HCT116 (cell line): ENCODE measurements around the gene CENPL. TPM values are rescaled to one million over a fixed set of nuclear protein-coding genes. Genes with fewer than 3 reads are reported as not detected.

Experiments used
- ATAC-seq: fragments of 200-7000 bp; cut with Tn5 transposase; 2 replicates; pipeline ENCODE4 v1.9.1; 2020; ENCODE audit warnings: mild to moderate bottlenecking, moderate library complexity
- BruUV-seq: library from RNA; stranded (reverse); fragments of 400-500 nt; replicated peaks from 2 replicates; lab custom pipeline; 2021; lab: Mats Ljungman, UMichigan
- CTCF ChIA-PET: fragments of 300-600 bp; sonication (Branson Sonifier 250); formaldehyde crosslinking; loops from one replicate; lab custom pipeline; 2021; ENCODE audit warnings: antibody characterized with exemption; lab: Charles Lee
- POLR2A ChIA-PET: fragments of 300-600, 350-600 bp; sonication (Branson Sonifier 250); formaldehyde crosslinking; loops from one replicate; lab custom pipeline; 2021; ENCODE audit warnings: antibody characterized with exemption; lab: Charles Lee
- RAD21 ChIA-PET, 2 experiments: fragments of 300-600 bp; sonication (Branson Sonifier 250); formaldehyde crosslinking; loops; one replicate each; lab custom pipeline; 2023; ENCODE audit warnings: low total read pairs in 2 of 2; ENCODE audit not compliant: uncharacterized antibody in 2 of 2, unreplicated experiment in 2 of 2, low non-redundant PET in 1 of 2; lab: Charles Lee
- DNase-seq: peaks from one replicate; pipeline ENCODE4 v3.0.0-alpha.2; 2010; ENCODE audit warnings: low read depth, low spot score
- H2AFZ ChIP-seq: fragments of 200-600 bp; shearing (Covaris generic), sonication (generic); 2 replicates; pipeline ENCODE4 v1.6.1; 2017; ENCODE audit warnings: low read depth, mixed run types, mixed read lengths, antibody characterized with exemption, low read length; ENCODE audit not compliant: poor library complexity, severe bottlenecking
- H3K27ac ChIP-seq: 2 replicates; pipeline ENCODE4 v1.5.1; 2012; ENCODE audit warnings: low read depth, low read length
- H3K27me3 ChIP-seq: fragments of 200-600 bp; sonication (generic); 2 replicates; pipeline ENCODE4 v1.6.1; 2016; ENCODE audit warnings: mixed run types, low read length, mixed read lengths; ENCODE audit not compliant: insufficient read depth
- H3K36me3 ChIP-seq, 2 experiments: fragments of 200-500 bp in 1 of 2; fragments of 200-600 bp in 1 of 2; sonication (Bioruptor generic) in 1 of 2; sonication (generic) in 1 of 2; 2 replicates each; pipeline versions ENCODE4 v1.5.1 to v1.6.1; 2014 to 2016; ENCODE audit warnings: low read length in 2 of 2, inconsistent platforms in 1 of 2, mixed read lengths in 1 of 2, mixed run types in 1 of 2; ENCODE audit not compliant: insufficient read depth in 2 of 2, control insufficient read depth in 1 of 2
- H3K4me1 ChIP-seq, 2 experiments: fragments of 200-600 bp in 1 of 2; sonication (generic) in 1 of 2; 2 replicates each; pipeline versions ENCODE4 v1.5.1 to v1.6.1; 2012 to 2017; ENCODE audit warnings: low read length in 2 of 2, inconsistent platforms in 1 of 2, mild to moderate bottlenecking in 1 of 2, mixed read lengths in 1 of 2, mixed run types in 1 of 2, moderate library complexity in 1 of 2; ENCODE audit not compliant: insufficient read depth in 2 of 2, control insufficient read depth in 1 of 2
- H3K4me2 ChIP-seq: fragments of 200-600 bp; sonication (generic); 2 replicates; pipeline ENCODE4 v1.6.1; 2017; ENCODE audit warnings: mixed run types, low read length, mixed read lengths
- H3K4me3 ChIP-seq, 2 experiments: fragments of 200-600 bp in 1 of 2; sonication (generic) in 1 of 2; replicated peaks in 1 of 2; 2 replicates each; pipeline ENCODE4 v1.5.1; 2011 to 2016; ENCODE audit warnings: low read length in 2 of 2, control low read depth in 1 of 2, low read depth in 1 of 2, mild to moderate bottlenecking in 1 of 2, mixed read lengths in 1 of 2, mixed run types in 1 of 2
- H3K79me2 ChIP-seq: fragments of 200-600 bp; sonication (generic); 2 replicates; pipeline ENCODE4 v1.6.1; 2017; ENCODE audit warnings: mild to moderate bottlenecking, mixed run types, low read length, moderate library complexity, mixed read lengths; ENCODE audit not compliant: insufficient read depth
- H3K9ac ChIP-seq: fragments of 200-600 bp; sonication (generic); 2 replicates; pipeline ENCODE4 v1.6.1; 2016; ENCODE audit warnings: low read length, mixed read lengths
- H3K9me2 ChIP-seq: fragments of 200-600 bp; sonication (generic), shearing (Covaris generic); 2 replicates; pipeline ENCODE4 v1.6.1; 2017; ENCODE audit warnings: mixed run types, mild to moderate bottlenecking, moderate library complexity; ENCODE audit not compliant: insufficient read depth
- H3K9me3 ChIP-seq, 2 experiments: fragments of 200-500 bp in 1 of 2; fragments of 200-600 bp in 1 of 2; sonication (Bioruptor generic) in 1 of 2; sonication (generic) in 1 of 2; 2 replicates each; pipeline ENCODE4 v1.6.1; 2014 to 2017; ENCODE audit warnings: low read length in 2 of 2, mixed read lengths in 2 of 2, inconsistent platforms in 1 of 2, low read depth in 1 of 2, mild to moderate bottlenecking in 1 of 2, mixed run types in 1 of 2, moderate library complexity in 1 of 2; ENCODE audit not compliant: control insufficient read depth in 1 of 2, insufficient read depth in 1 of 2
- H4K20me1 ChIP-seq: fragments of 200-600 bp; sonication (generic), shearing (Covaris generic); 2 replicates; pipeline ENCODE4 v1.6.1; 2017; ENCODE audit warnings: mixed run types, mild to moderate bottlenecking, moderate library complexity; ENCODE audit not compliant: insufficient read depth
- CEBPB ChIP-seq: IDR thresholded peaks from 2 replicates; pipeline ENCODE4 v1.6.1; 2012; ENCODE audit warnings: low read depth
- EGR1 ChIP-seq: IDR thresholded peaks from 2 replicates; pipeline ENCODE4 v1.6.1; 2012; ENCODE audit warnings: low read depth
- EZH2 ChIP-seq: fragments of 200-600 bp; sonication (generic); IDR thresholded peaks from 2 replicates; pipeline ENCODE4 v1.6.1; 2017; ENCODE audit warnings: antibody characterized with exemption, mixed run types
- JUND ChIP-seq: IDR thresholded peaks from 2 replicates; pipeline ENCODE4 v1.6.1; 2012
- MAX ChIP-seq: IDR thresholded peaks from 2 replicates; pipeline ENCODE4 v1.6.1; 2012
- POLR2AphosphoS5 ChIP-seq: IDR thresholded peaks from 2 replicates; pipeline ENCODE4 v1.6.1; 2011; ENCODE audit warnings: mild to moderate bottlenecking, low read depth, low read length, moderate library complexity
- RAD21 ChIP-seq: IDR thresholded peaks from 2 replicates; pipeline ENCODE4 v1.6.1; 2012; ENCODE audit warnings: low read depth, mild to moderate bottlenecking
- REST ChIP-seq: IDR thresholded peaks from 2 replicates; pipeline ENCODE4 v1.6.1; 2012; ENCODE audit warnings: low read depth
- SIN3A ChIP-seq: IDR thresholded peaks from 2 replicates; pipeline ENCODE4 v1.6.1; 2012; ENCODE audit warnings: low read depth
- SRF ChIP-seq: IDR thresholded peaks from 2 replicates; pipeline ENCODE4 v1.6.1; 2012; ENCODE audit warnings: low read depth
- TCF7L2 ChIP-seq: IDR thresholded peaks from 2 replicates; pipeline ENCODE4 v1.7.0; 2011; ENCODE audit warnings: borderline replicate concordance, inconsistent platforms; ENCODE audit not compliant: insufficient read depth, insufficient read length; ENCODE audit errors: extremely low read depth
- YY1 ChIP-seq: IDR thresholded peaks from 2 replicates; pipeline ENCODE4 v1.6.1; 2011; ENCODE audit warnings: low read length, low read depth, moderate library complexity, mild to moderate bottlenecking; ENCODE audit not compliant: insufficient replicate concordance; ENCODE audit errors: extremely low read depth
- ZFX ChIP-seq: fragments of 450-650 bp; IDR thresholded peaks from 2 replicates; pipeline ENCODE4 v1.6.1; 2017
- ZNF274 ChIP-seq: fragments of 200-500 bp; sonication (Bioruptor generic); IDR thresholded peaks from 2 replicates; pipeline ENCODE4 v1.6.1; 2014; ENCODE audit warnings: mild to moderate bottlenecking, low read depth, low read length, inconsistent platforms
- intact Hi-C: fragments of 100-400 bp; cut with micrococcal nuclease; formaldehyde crosslinking; loops from 2 replicates; pipeline ENCODE4 v1.10.0; 2022
- total RNA-seq: library from RNA; stranded (reverse); gene quantifications from one replicate; pipeline ENCODE4 v1.2.1, GENCODE V29; 2021; ENCODE audit not compliant: unreplicated experiment

The CENPL gene
- total RNA-seq, 1 experiment from 2014 or later: 20.3 TPM

GRCh38 chr1:173784997-173785396 lies 39.7 kb downstream of the CENPL start:
- DNase-seq (no peak), ATAC-seq (no peak)
- no peaks in the 10 kb centered on the region for H4K20me1 ChIP-seq
- no peaks in the 10 kb centered on the region for H3K27me3 ChIP-seq
- intact Hi-C loops: no loop called here
- ChIA-PET POLR2A (no interaction called here), RAD21 (no interaction called here), CTCF (no interaction called here)
- H3K4me1 ChIP-seq: no peaks in the 10 kb centered on the region
- no peak overlapping the region for H2AFZ ChIP-seq
- H3K27ac ChIP-seq: no peak overlapping the region
- no TSS peak for BruUV-seq
- H3K79me2 ChIP-seq: no peaks in the 10 kb centered on the region
- peaks cover 0 to 17% of the 10 kb centered on the region in 2 experiments; a peak in 2 of 4 replicates for H3K36me3 ChIP-seq
- H3K9ac ChIP-seq: no peak overlapping the region
- no peaks in the 10 kb centered on the region for H3K9me2 ChIP-seq
- H3K9me3 ChIP-seq: no peaks in the 10 kb centered on the region
- no peak overlapping the region for H3K4me2 ChIP-seq
- no peak overlapping the region for H3K4me3 ChIP-seq
- TF ChIP-seq POLR2AphosphoS5 (no peak), ZNF274 (no peak), SIN3A (no peak), ZFX (no peak), TCF7L2 (no peak), REST (no peak), EGR1 (no peak), MAX (no peak), EZH2 (no peak), RAD21 (no peak), SRF (no peak), YY1 (no peak), JUND (no peak), CEBPB (no peak)
